Activated naive CD8-positive, alpha-beta T cell treated with anti-CD3 and anti-CD28 coated beads, Interleukin-2, amount 50 U/mL, for 24 hours (primary cell): Measurements from ENCODE around the gene KLRC3.
A peak's percentile ranks its signal among the peaks of the same experiment; 100 is the strongest.
"Not testable (repeated sequence)": the region's sequence is repeated elsewhere in the genome, so short reads cannot be mapped to it uniquely, and the experiment has no call there.

Experiments
- ATAC-seq: fragments of 150-1000 bp; cut with Tn5 transposase; one replicate; pipeline ENCODE4 v1.10.0; 2021
- DNase-seq: peaks from one replicate; pipeline ENCODE4 v3.0.0; 2021
- H3K27ac Mint-ChIP-seq: one replicate; pipeline ENCODE4 v1.8.0; 2021; ENCODE audit warnings: mild to moderate bottlenecking, mixed read lengths
- H3K27me3 Mint-ChIP-seq: one replicate; pipeline ENCODE4 v1.8.0; 2021; ENCODE audit warnings: mixed read lengths
- H3K36me3 Mint-ChIP-seq: one replicate; pipeline ENCODE4 v1.8.0; 2021; ENCODE audit warnings: low read depth, mixed read lengths
- H3K4me1 Mint-ChIP-seq: one replicate; pipeline ENCODE4 v1.8.0; 2021; ENCODE audit warnings: mixed read lengths
- H3K4me3 Mint-ChIP-seq: one replicate; pipeline ENCODE4 v1.8.0; 2021; ENCODE audit warnings: mild to moderate bottlenecking, moderate library complexity, mixed read lengths
- H3K9me3 Mint-ChIP-seq: one replicate; pipeline ENCODE4 v1.8.0; 2021; ENCODE audit warnings: mixed read lengths

Gene KLRC3

GRCh38 chr12:10420334-10420733 lies at the start of gene KLRC3:
KLRC3 (minus strand) TSS chr12:10420595; CDS start chr12:10420550, 45 bp downstream.
- H3K9me3 Mint-ChIP-seq, DNase-seq, ATAC-seq, H3K27me3 Mint-ChIP-seq, H3K36me3 Mint-ChIP-seq: not testable (repeated sequence)
- peak within 1 kb of the TSS; percentile 74 for H3K4me3 Mint-ChIP-seq
- peak within 1 kb of the TSS; percentile 51 for H3K27ac Mint-ChIP-seq
- H3K4me1 Mint-ChIP-seq = peaks cover 11% of the 10 kb centered on the region

GRCh38 chr12:10469701-10470100 lies 49.3 kb upstream of the KLRC3 start:
- ATAC-seq = no peak
- no peaks in the 10 kb centered on the region for H3K36me3 Mint-ChIP-seq
- no peaks in the 10 kb centered on the region for H3K4me1 Mint-ChIP-seq
- peaks cover 16% of the 10 kb centered on the region for H3K9me3 Mint-ChIP-seq
- H3K4me3 Mint-ChIP-seq = no peak overlapping the region
- H3K27me3 Mint-ChIP-seq = no peaks in the 10 kb centered on the region
- no peak for DNase-seq
- no peak overlapping the region for H3K27ac Mint-ChIP-seq

- no peaks in the 10 kb centered on the region for H3K4me1 Mint-ChIP-seq
- no peaks in the 10 kb centered on the region for H3K27me3 Mint-ChIP-seq
- H3K36me3 Mint-ChIP-seq = peaks cover 13% of the 10 kb centered on the region
Observed at GRCh38 chr12:10466311-10466710, 45.9 kb upstream of the KLRC3 start.

GRCh38 chr12:10457760-10458159 lies 37.4 kb upstream of the KLRC3 start:
- DNase-seq (no peak), ATAC-seq (no peak)
- peaks cover 29% of the 10 kb centered on the region for H3K36me3 Mint-ChIP-seq
- no peak overlapping the region for H3K27ac Mint-ChIP-seq
- peaks cover 70% of the 10 kb centered on the region for H3K9me3 Mint-ChIP-seq
- no peaks in the 10 kb centered on the region for H3K27me3 Mint-ChIP-seq
- no peak overlapping the region for H3K4me3 Mint-ChIP-seq
- H3K4me1 Mint-ChIP-seq = peaks cover 11% of the 10 kb centered on the region

More at GRCh38 chr12:10466311-10466710, 45.9 kb upstream of the KLRC3 start:
- DNase-seq (no peak), ATAC-seq (no peak)
- Mint-ChIP-seq H3K9me3 (peaks cover 35% of the 10 kb centered on the region), H3K4me3 (no peak overlapping the region), H3K27ac (no peak overlapping the region)

- Mint-ChIP-seq H3K27me3 (no peaks in the 10 kb centered on the region), H3K9me3 (peaks cover 61% of the 10 kb centered on the region), H3K4me3 (no peak overlapping the region), H3K36me3 (peaks cover 23% of the 10 kb centered on the region), H3K27ac (no peak overlapping the region), H3K4me1 (peaks cover 11% of the 10 kb centered on the region)
- no peak for DNase-seq
- no peak for ATAC-seq
Observed at GRCh38 chr12:10456856-10457255, 36.5 kb upstream of the KLRC3 start.

GRCh38 chr12:10455766-10456165 lies 35.4 kb upstream of the KLRC3 start:
- H3K4me1 Mint-ChIP-seq = peaks cover 11% of the 10 kb centered on the region
- DNase-seq (no peak), ATAC-seq (no peak)
- H3K9me3 Mint-ChIP-seq = peaks cover 59% of the 10 kb centered on the region
- H3K4me3 Mint-ChIP-seq = no peak overlapping the region
- H3K36me3 Mint-ChIP-seq = peaks cover 21% of the 10 kb centered on the region
- no peaks in the 10 kb centered on the region for H3K27me3 Mint-ChIP-seq
- H3K27ac Mint-ChIP-seq = no peak overlapping the region

- peaks cover 11% of the 10 kb centered on the region for H3K4me1 Mint-ChIP-seq
- ATAC-seq = no peak
Observed at GRCh38 chr12:10454531-10454930, 34.1 kb upstream of the KLRC3 start.

GRCh38 chr12:10453156-10453555 lies 32.8 kb upstream of the KLRC3 start, which contains the start of gene KLRC1:
KLRC1 (minus strand) TSS chr12:10453377; CDS start chr12:10451156, 2,221 bp downstream.
- H3K4me3 Mint-ChIP-seq = peak within 1 kb of the TSS; percentile 45
- peaks cover 11% of the 10 kb centered on the region for H3K4me1 Mint-ChIP-seq
- H3K27ac Mint-ChIP-seq = peak within 1 kb of the TSS; percentile 57
- ATAC-seq (peak; percentile 89), DNase-seq (no peak)
- H3K36me3 Mint-ChIP-seq = peaks cover 20% of the 10 kb centered on the region
- H3K27me3 Mint-ChIP-seq = no peaks in the 10 kb centered on the region
- H3K9me3 Mint-ChIP-seq = peaks cover 42% of the 10 kb centered on the region

More at GRCh38 chr12:10454531-10454930, 34.1 kb upstream of the KLRC3 start:
- H3K27ac Mint-ChIP-seq = no peak overlapping the region
- DNase-seq = no peak
- H3K36me3 Mint-ChIP-seq = peaks cover 24% of the 10 kb centered on the region
- H3K4me3 Mint-ChIP-seq = no peak overlapping the region
- peaks cover 53% of the 10 kb centered on the region for H3K9me3 Mint-ChIP-seq
- no peaks in the 10 kb centered on the region for H3K27me3 Mint-ChIP-seq

GRCh38 chr12:10448236-10448635 lies 27.8 kb upstream of the KLRC3 start:
- H3K27me3 Mint-ChIP-seq = no peaks in the 10 kb centered on the region
- no peak overlapping the region for H3K27ac Mint-ChIP-seq
- peaks cover 13% of the 10 kb centered on the region for H3K4me1 Mint-ChIP-seq
- H3K36me3 Mint-ChIP-seq = peaks cover 5% of the 10 kb centered on the region
- H3K4me3 Mint-ChIP-seq = no peak overlapping the region
- H3K9me3 Mint-ChIP-seq = peaks cover 8% of the 10 kb centered on the region
- DNase-seq = no peak
- ATAC-seq = peak; percentile 9

GRCh38 chr12:10446052-10446451 lies 25.7 kb upstream of the KLRC3 start:
- not testable (repeated sequence) for H3K27me3 Mint-ChIP-seq
- peak overlapping the region; percentile 35 for H3K27ac Mint-ChIP-seq
- ATAC-seq = peak; percentile 97

GRCh38 chr12:10441144-10441543 lies 20.7 kb upstream of the KLRC3 start:
- not testable (repeated sequence) for ATAC-seq, H3K4me3 Mint-ChIP-seq, H3K27ac Mint-ChIP-seq, H3K27me3 Mint-ChIP-seq, H3K9me3 Mint-ChIP-seq, DNase-seq, H3K36me3 Mint-ChIP-seq
- peaks cover 10% of the 10 kb centered on the region for H3K4me1 Mint-ChIP-seq

More at GRCh38 chr12:10446052-10446451, 25.7 kb upstream of the KLRC3 start:
- H3K4me1 Mint-ChIP-seq, DNase-seq, H3K9me3 Mint-ChIP-seq, H3K4me3 Mint-ChIP-seq, H3K36me3 Mint-ChIP-seq: not testable (repeated sequence)

- not testable (repeated sequence) for H3K36me3 Mint-ChIP-seq, H3K27ac Mint-ChIP-seq, H3K27me3 Mint-ChIP-seq, H3K4me3 Mint-ChIP-seq, H3K9me3 Mint-ChIP-seq, DNase-seq
- peaks cover 16% of the 10 kb centered on the region for H3K4me1 Mint-ChIP-seq
- peak; percentile 68 for ATAC-seq
Observed at GRCh38 chr12:10439608-10440274, 19.3 kb upstream of the KLRC3 start.

- H3K27me3 Mint-ChIP-seq, H3K27ac Mint-ChIP-seq, H3K4me3 Mint-ChIP-seq, H3K36me3 Mint-ChIP-seq, H3K9me3 Mint-ChIP-seq, DNase-seq: not testable (repeated sequence)
- ATAC-seq = peak; percentile 86
- H3K4me1 Mint-ChIP-seq = peaks cover 17% of the 10 kb centered on the region
Observed at GRCh38 chr12:10437601-10438000, 17.2 kb upstream of the KLRC3 start.

GRCh38 chr12:10435816-10436215 lies 15.4 kb upstream of the KLRC3 start, which contains the start of gene KLRC2:
KLRC2 (minus strand) TSS chr12:10436010; CDS start chr12:10435986, 24 bp downstream.
- H3K4me3 Mint-ChIP-seq = peak within 1 kb of the TSS; percentile 58
- peak; percentile 55 for ATAC-seq
- not testable (repeated sequence) for H3K9me3 Mint-ChIP-seq, H3K36me3 Mint-ChIP-seq, H3K27me3 Mint-ChIP-seq, DNase-seq
- H3K4me1 Mint-ChIP-seq = peaks cover 17% of the 10 kb centered on the region
- peak within 1 kb of the TSS; percentile 5 for H3K27ac Mint-ChIP-seq

- H3K4me1 Mint-ChIP-seq = peaks cover 14% of the 10 kb centered on the region
- H3K4me3 Mint-ChIP-seq, H3K27me3 Mint-ChIP-seq, DNase-seq, H3K27ac Mint-ChIP-seq, H3K9me3 Mint-ChIP-seq, H3K36me3 Mint-ChIP-seq: not testable (repeated sequence)
- peak; percentile 80 for ATAC-seq
Observed at GRCh38 chr12:10430623-10431022, 10.2 kb upstream of the KLRC3 start.
